GM23338 (cell line): Measurements from ENCODE around the gene CDKN2A. TPM values are rescaled to one million over a fixed set of nuclear protein-coding genes. Genes with fewer than 3 reads are reported as not detected.

Source experiments
- ATAC-seq: fragments of 200-7000 bp; cut with Tn5 transposase; 3 replicates; pipeline ENCODE4 v1.9.1; 2020
- DNase-seq: peaks from one replicate; pipeline ENCODE4 v3.0.0-alpha.2; 2015; ENCODE audit warnings: low spot score
- H2AFZ ChIP-seq: fragments of 200-600 bp; sonication (generic); 2 replicates; pipeline ENCODE4 v1.8.0; 2016; ENCODE audit warnings: antibody characterized with exemption, mild to moderate bottlenecking, moderate library complexity
- H3F3A ChIP-seq: fragments of 200-600 bp; sonication (generic); replicated peaks from 2 replicates; pipeline ENCODE4 v1.8.0; 2017; ENCODE audit warnings: antibody characterized with exemption, mixed run types, low read depth
- H3K27ac ChIP-seq: fragments of 200-600 bp; sonication (generic); 2 replicates; pipeline ENCODE4 v1.6.1; 2016; ENCODE audit warnings: low read depth
- H3K27me3 ChIP-seq: fragments of 200-600 bp; sonication (generic); 2 replicates; pipeline ENCODE4 v1.8.0; 2016; ENCODE audit warnings: mild to moderate bottlenecking, mixed run types, moderate library complexity; ENCODE audit not compliant: insufficient read depth
- H3K36me3 ChIP-seq: fragments of 200-600 bp; sonication (generic); 2 replicates; pipeline ENCODE4 v1.8.0; 2016; ENCODE audit warnings: mild to moderate bottlenecking; ENCODE audit not compliant: insufficient read depth
- H3K4me1 ChIP-seq: fragments of 200-600 bp; sonication (generic); 2 replicates; pipeline ENCODE4 v1.8.0; 2016; ENCODE audit warnings: mild to moderate bottlenecking, moderate library complexity; ENCODE audit not compliant: insufficient read depth
- H3K4me2 ChIP-seq: fragments of 200-600 bp; sonication (generic); 2 replicates; pipeline ENCODE4 v1.7.1; 2017; ENCODE audit warnings: mixed run types
- H3K4me3 ChIP-seq: fragments of 200-600 bp; sonication (generic); 2 replicates; pipeline ENCODE4 v1.6.1; 2016; ENCODE audit warnings: mixed run types
- H3K79me2 ChIP-seq: fragments of 200-600 bp; sonication (generic); replicated peaks from 2 replicates; pipeline ENCODE4 v1.8.0; 2017; ENCODE audit warnings: mild to moderate bottlenecking; ENCODE audit not compliant: insufficient read depth
- H3K9me2 ChIP-seq: fragments of 200-600 bp; sonication (generic); 2 replicates; pipeline ENCODE4 v1.8.0; 2017; ENCODE audit not compliant: insufficient read depth
- H4K20me1 ChIP-seq: fragments of 200-600 bp; sonication (generic); replicated peaks from 2 replicates; pipeline ENCODE4 v1.8.0; 2017; ENCODE audit warnings: mild to moderate bottlenecking; ENCODE audit not compliant: insufficient read depth
- H3K27ac Mint-ChIP-seq: 2 replicates; pipeline ENCODE4 v1.8.0; 2020; ENCODE audit warnings: inconsistent platforms, mild to moderate bottlenecking, moderate library complexity, mixed read lengths
- H3K27me3 Mint-ChIP-seq: 3 replicates; pipeline ENCODE4 v1.8.0; 2022; ENCODE audit warnings: low read depth, mild to moderate bottlenecking, moderate library complexity, mixed read lengths, inconsistent platforms; ENCODE audit not compliant: insufficient read depth, poor library complexity
- H3K36me3 Mint-ChIP-seq: 3 replicates; pipeline ENCODE4 v1.8.0; 2021; ENCODE audit warnings: low read depth, mild to moderate bottlenecking, inconsistent platforms, moderate library complexity, mixed read lengths
- H3K4me1 Mint-ChIP-seq: 3 replicates; pipeline ENCODE4 v1.8.0; 2020; ENCODE audit warnings: mild to moderate bottlenecking, inconsistent platforms, mixed read lengths
- H3K4me3 Mint-ChIP-seq: 3 replicates; pipeline ENCODE4 v1.8.0; 2021; ENCODE audit warnings: moderate library complexity, mild to moderate bottlenecking, inconsistent platforms, mixed read lengths
- H3K9me3 Mint-ChIP-seq: 3 replicates; pipeline ENCODE4 v1.8.0; 2020; ENCODE audit warnings: moderate library complexity, mild to moderate bottlenecking, inconsistent platforms, mixed read lengths
- CTCF ChIP-seq, 2 experiments: fragments of 200-600 bp in 1 of 2; sonication (generic) in 1 of 2; conservative IDR thresholded peaks; 2 replicates each; pipeline versions ENCODE4 v1.5.1 to v1.6.1; 2016 to 2017; ENCODE audit warnings: antibody characterized with exemption in 2 of 2, low read depth in 2 of 2, mild to moderate bottlenecking in 2 of 2, moderate library complexity in 1 of 2
- EZH2 ChIP-seq: fragments of 200-600 bp; sonication (generic); IDR thresholded peaks from one replicate; pipeline ENCODE4 v1.8.0; 2017; ENCODE audit warnings: antibody characterized with exemption, mild to moderate bottlenecking, low read depth; ENCODE audit not compliant: unreplicated experiment
- EZH2phosphoT487 ChIP-seq: fragments of 200-600 bp; sonication (generic); IDR thresholded peaks from one replicate; pipeline ENCODE4 v1.8.1; 2018; ENCODE audit warnings: antibody characterized with exemption; ENCODE audit not compliant: unreplicated experiment
- NANOG ChIP-seq: IDR thresholded peaks from 2 replicates; pipeline ENCODE4 v1.6.1; 2016; ENCODE audit warnings: antibody characterized with exemption, borderline replicate concordance
- POLR2AphosphoS5 ChIP-seq: IDR thresholded peaks from 2 replicates; pipeline ENCODE4 v1.6.1; 2016; ENCODE audit warnings: antibody characterized with exemption, low read depth
- REST ChIP-seq: IDR thresholded peaks from one replicate; pipeline ENCODE4 v1.6.1; 2018; ENCODE audit warnings: antibody characterized with exemption; ENCODE audit not compliant: unreplicated experiment
- STAT1 ChIP-seq: IDR thresholded peaks from one replicate; pipeline ENCODE4 v1.6.1; 2016; ENCODE audit warnings: antibody characterized with exemption; ENCODE audit not compliant: unreplicated experiment
- ZNF114 ChIP-seq: fragments of 250-450 bp; sonication (Bioruptor Pico); IDR thresholded peaks from 2 replicates; pipeline ENCODE4 v1.5.0; 2020; ENCODE audit warnings: mild to moderate bottlenecking, moderate library complexity
- ZNF462 ChIP-seq: fragments of 250-450 bp; sonication (Bioruptor Pico); IDR thresholded peaks from 2 replicates; pipeline ENCODE4 v1.5.0; 2020; ENCODE audit warnings: mild to moderate bottlenecking, moderate library complexity
- polyA plus RNA-seq: library from polyadenylated mRNA; unstranded; fragments of >200 nt; fragmentation: Nextera tagmentation; extraction: Ambion mirVana; gene quantifications from 2 replicates; pipeline ENCODE4 v1.2.1, GENCODE V29; 2016
- total RNA-seq: library from RNA; depleted of rRNA; stranded (reverse); fragments of >200 nt; shearing (Covaris generic); gene quantifications from 2 replicates; pipeline ENCODE4 v1.2.3, GENCODE V29; 2014

Gene CDKN2A
- total and polyA plus RNA-seq, 2 experiments from 2014 or later: 0.87 to 2.7 TPM

- TF ChIP-seq ZNF462 (CRISPR knock-in tag) (no peak), STAT1 (no peak), CTCF (conservative IDR thresholded peaks at IDR 0.05; ENCODE audit: low read depth in 2 of 2) (no peak), POLR2AphosphoS5 (no peak)
Observed at GRCh38 chr9:21958833-21959232, 35.4 kb downstream of the CDKN2A start (continued).

- no peak for DNase-seq
- Histone ChIP-seq H3K4me1 (no peaks in the 10 kb centered on the region), H3K4me2 (no peak overlapping the region), H3K9me2 (no peaks in the 10 kb centered on the region), H4K20me1 (no peaks in the 10 kb centered on the region), H2AFZ (no peak overlapping the region), H3K27ac (no peak overlapping the region), H3K79me2 (no peaks in the 10 kb centered on the region), H3F3A (no peaks in the 10 kb centered on the region), H3K36me3 (no peaks in the 10 kb centered on the region), H3K4me3 (no peak overlapping the region), H3K27me3 (no peaks in the 10 kb centered on the region)
- TF ChIP-seq NANOG: no peak
- TF ChIP-seq EZH2: no peak
- no peak for TF ChIP-seq CTCF (conservative IDR thresholded peaks at IDR 0.05; ENCODE audit: low read depth in 2 of 2)
- TF ChIP-seq STAT1: no peak
- TF ChIP-seq EZH2phosphoT487: no peak
- TF ChIP-seq REST: no peak
- TF ChIP-seq ZNF114 (CRISPR knock-in tag): no peak
- H3K27me3 Mint-ChIP-seq: peaks cover 3% of the 10 kb centered on the region
- peaks cover 10% of the 10 kb centered on the region for H3K9me3 Mint-ChIP-seq
- no peak overlapping the region for H3K27ac Mint-ChIP-seq
- no peak overlapping the region for H3K4me3 Mint-ChIP-seq
- ATAC-seq: no peak
- peaks cover 4% of the 10 kb centered on the region; the same call in 1 of the 3 replicates for H3K36me3 Mint-ChIP-seq
- no peaks in the 10 kb centered on the region; the same call in 2 of the 3 replicates for H3K4me1 Mint-ChIP-seq
Observed at GRCh38 chr9:21945606-21946005, 48.6 kb downstream of the CDKN2A start.
